Stimulated activated CD8-positive, alpha-beta memory T cell treated with anti-CD3 and anti-CD28 coated beads, Interleukin-7, amount 100 ng/mL, for 1 hour (primary cell): Measurements from ENCODE around the gene MLLT6.

Source experiments
- DNase-seq, 2 donors: peaks; one replicate each; pipeline ENCODE4 v3.0.0-alpha.2; 2020; ENCODE audit warnings: low read depth in 2 of 2

The MLLT6 gene

GRCh38 chr17:38706505-38707216, 1.6 kb downstream of the MLLT6 start:
- DNase-seq = no peak

- DNase-seq = no peak
These were observed 2.7 kb downstream of the MLLT6 start for GRCh38 chr17:38707678-38708351.

- no peak for DNase-seq
These were observed 4.2 kb downstream of the MLLT6 start for GRCh38 chr17:38709104-38709820.

- no peak for DNase-seq
These were observed 5.0 kb downstream of the MLLT6 start for GRCh38 chr17:38709864-38710603.

GRCh38 chr17:38710604-38710962, 5.5 kb downstream of the MLLT6 start:
- no peak for DNase-seq

GRCh38 chr17:38710985-38711384, 5.9 kb downstream of the MLLT6 start:
- no peak for DNase-seq

GRCh38 chr17:38711792-38712571, 6.9 kb downstream of the MLLT6 start:
- no peak for DNase-seq

GRCh38 chr17:38712593-38712992, 7.5 kb downstream of the MLLT6 start:
- DNase-seq = no peak

GRCh38 chr17:38713456-38714075, 8.5 kb downstream of the MLLT6 start:
- no peak for DNase-seq

- no peak for DNase-seq
These were observed 10.3 kb downstream of the MLLT6 start for GRCh38 chr17:38715216-38715943.

- no peak for DNase-seq
These were observed 11.4 kb downstream of the MLLT6 start for GRCh38 chr17:38716368-38717005.

- no peak for DNase-seq
These were observed 12.2 kb downstream of the MLLT6 start for GRCh38 chr17:38717139-38717745.

GRCh38 chr17:38719289-38719942, 14.3 kb downstream of the MLLT6 start:
- DNase-seq = no peak

- DNase-seq = no peak
These were observed 15.0 kb downstream of the MLLT6 start for GRCh38 chr17:38719943-38720641.

- no peak for DNase-seq
These were observed 15.9 kb downstream of the MLLT6 start for GRCh38 chr17:38720941-38721340.

GRCh38 chr17:38721802-38722201, 16.7 kb downstream of the MLLT6 start:
- no peak for DNase-seq

GRCh38 chr17:38724337-38724988, 19.4 kb downstream of the MLLT6 start:
- no peak for DNase-seq

- DNase-seq = no peak
These were observed 20.0 kb downstream of the MLLT6 start for GRCh38 chr17:38725066-38725465.
